Right ventricle myocardium inferior (tissue), 1 donor: ENCODE results near the gene FREM3. TPM values are rescaled to one million over a fixed set of nuclear protein-coding genes. Genes with fewer than 3 reads are reported as not detected.
"Not testable (repeated sequence)": the region's sequence is repeated elsewhere in the genome, so short reads cannot be mapped to it uniquely, and the experiment has no call there.

Experiments
- ATAC-seq: fragments of 200-7000 bp; cut with Tn5 transposase; one replicate; pipeline ENCODE4 v1.9.1; 2020; ENCODE audit warnings: mild to moderate bottlenecking, moderate library complexity
- DNase-seq: peaks from one replicate; pipeline ENCODE4 v3.0.0; 2021; ENCODE audit errors: missing footprints
- intact Hi-C: fragments of 100-400 bp; cut with DNase I; formaldehyde crosslinking; loops from one replicate; pipeline ENCODE4 v1.11.0; 2022
- total RNA-seq: library from RNA; stranded (reverse); fragmentation: NEBNext Ultra II Directional; extraction: Animal tissue kit (Norgen Biotek cat#: 25700); gene quantifications from one replicate; pipeline ENCODE4 v1.2.1, GENCODE V29; 2021
- donor health status: DM: no; HTN: yes; CAD: no; lungs with severe emphysema.

The FREM3 gene
- total RNA-seq, 1 donor from 2014 or later, result not detected

DNA sequence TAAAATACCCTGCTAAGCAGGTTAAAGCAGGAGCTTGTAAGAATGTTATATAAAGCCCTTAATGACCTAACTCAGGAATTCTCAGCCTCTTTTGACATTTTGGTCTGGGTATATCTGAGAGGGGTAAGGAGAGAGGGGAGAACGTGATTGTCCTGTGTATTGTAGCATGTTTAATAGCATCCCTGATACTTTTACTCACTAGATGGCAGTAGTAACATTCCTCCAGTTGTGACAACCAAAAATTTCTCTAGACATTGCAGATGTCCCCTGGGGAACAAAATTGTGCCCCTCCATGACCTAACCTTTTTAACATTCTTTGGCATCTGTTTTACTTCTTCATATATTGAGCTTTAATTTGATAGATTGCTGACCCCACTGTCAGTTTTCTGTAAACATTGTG, 169.1 kb downstream of the FREM3 start:
- ATAC-seq (no peak), DNase-seq (no peak)
- intact Hi-C loops, result no loop called here

DNA sequence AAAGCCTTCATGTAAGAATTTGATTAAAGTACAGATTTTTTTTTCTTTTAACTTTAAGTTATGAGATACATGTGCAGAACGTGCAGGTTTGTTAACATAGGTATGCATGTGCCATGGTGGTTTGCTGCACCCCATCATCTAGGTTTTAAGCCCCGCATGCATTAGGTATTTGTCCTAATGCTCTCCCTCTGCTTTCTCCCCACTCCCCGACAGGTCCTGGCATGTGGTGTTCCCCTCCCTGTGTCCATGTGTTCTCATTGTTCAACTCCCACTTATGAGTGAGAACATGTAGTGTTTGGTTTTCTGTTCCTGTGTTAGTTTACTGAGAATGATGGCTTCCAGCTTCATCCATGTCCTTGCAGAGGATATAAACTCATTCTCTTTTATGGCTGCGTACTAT, 172.4 kb downstream of the FREM3 start:
- ATAC-seq, DNase-seq, intact Hi-C loops: not testable (repeated sequence)

Other genes starting within 250 kb of the FREM3 start
- 26.7 TPM for gene SMARCA5, start 187.0 kb downstream of the FREM3 start, total RNA-seq
- gene GYPE, start 204.9 kb upstream of the FREM3 start, total RNA-seq, result 0.24 TPM